Endothelial cell of umbilical vein (primary cell): ENCODE results near the gene STH. TPM values are rescaled to one million over a fixed set of nuclear protein-coding genes. Genes with fewer than 3 reads are reported as not detected.

Experiments
- BruUV-seq: library from RNA; stranded (reverse); fragments of 400-500 nt; replicated peaks from 2 replicates; lab custom pipeline; 2021; lab: Mats Ljungman, UMichigan
- CTCF ChIA-PET: fragments of 300-600, 350-600 bp; sonication (Branson Sonifier 250); formaldehyde crosslinking; loops from one replicate; lab custom pipeline; 2021; ENCODE audit warnings: antibody characterized with exemption, inconsistent platforms; lab: Charles Lee
- POLR2A ChIA-PET: fragments of 300-600, 350-600 bp; sonication (Branson Sonifier 250); formaldehyde crosslinking; loops from one replicate; lab custom pipeline; 2021; ENCODE audit warnings: antibody characterized with exemption, inconsistent platforms; lab: Charles Lee
- DNase-seq: peaks from one replicate; pipeline ENCODE4 v3.0.0-alpha.2; 2011; ENCODE audit warnings: low read depth, low spot score
- FAIRE-seq: peaks from 2 replicates; lab custom pipeline; 2011; peaks lifted over from hg19 to GRCh38; lab: Jason Lieb, UNC
- H2AFZ ChIP-seq: 2 replicates; pipeline ENCODE4 v1.6.0; 2012; ENCODE audit warnings: low read depth, low read length, control low read depth, inconsistent platforms
- H3K27ac ChIP-seq: 2 replicates; pipeline ENCODE4 v1.5.1; 2011; ENCODE audit warnings: low read depth, mild to moderate bottlenecking, control low read depth, low read length, moderate library complexity; ENCODE audit not compliant: insufficient read depth
- H3K27me3 ChIP-seq, 2 experiments: 2 replicates each; pipeline versions ENCODE4 v1.6.0 to v1.6.1; 2011; ENCODE audit warnings: low read length in 2 of 2, mixed read lengths in 1 of 2; ENCODE audit not compliant: control insufficient read depth in 2 of 2, insufficient read depth in 2 of 2
- H3K36me3 ChIP-seq, 2 experiments: 2 replicates in 1 of 2; 3 replicates in 1 of 2; pipeline ENCODE4 v1.5.1; 2011; ENCODE audit warnings: low read length in 2 of 2, mild to moderate bottlenecking in 1 of 2, moderate library complexity in 1 of 2; ENCODE audit not compliant: control insufficient read depth in 2 of 2, insufficient read depth in 2 of 2; ENCODE audit errors: extremely low read depth in 1 of 2
- H3K4me1 ChIP-seq: 3 replicates; pipeline ENCODE4 v1.5.1; 2011; ENCODE audit warnings: mild to moderate bottlenecking, low read length; ENCODE audit not compliant: control insufficient read depth, insufficient read depth; ENCODE audit errors: extremely low read depth
- H3K4me2 ChIP-seq: 2 replicates; pipeline ENCODE4 v1.6.1; 2011; ENCODE audit warnings: low read length, control low read depth, mixed read lengths; ENCODE audit not compliant: insufficient read depth
- H3K4me3 ChIP-seq, 3 experiments: fragments of 200-600 bp in 1 of 3; sonication (generic), shearing (Covaris generic) in 1 of 3; replicated peaks in 1 of 3; 2 replicates each; pipeline ENCODE4 v1.5.1; 2011 to 2016; ENCODE audit warnings: control low read depth in 3 of 3, low read length in 3 of 3, mild to moderate bottlenecking in 2 of 3, inconsistent platforms in 1 of 3, low read depth in 1 of 3, moderate library complexity in 1 of 3; ENCODE audit not compliant: insufficient read depth in 1 of 3
- H3K79me2 ChIP-seq: 2 replicates; pipeline ENCODE4 v1.6.0; 2012; ENCODE audit warnings: low read length, inconsistent platforms; ENCODE audit not compliant: control insufficient read depth, insufficient read depth
- H3K9ac ChIP-seq: replicated peaks from 2 replicates; pipeline ENCODE3; 2011; ENCODE audit warnings: low read length, control low read depth; ENCODE audit not compliant: insufficient read depth; ENCODE audit errors: extremely low read depth
- H3K9me1 ChIP-seq: replicated peaks from 3 replicates; pipeline ENCODE4 v1.6.0; 2011; ENCODE audit warnings: mild to moderate bottlenecking, low read length; ENCODE audit not compliant: control insufficient read depth, insufficient read depth; ENCODE audit errors: extremely low read depth
- H3K9me3 ChIP-seq: replicated peaks from 2 replicates; pipeline ENCODE4 v1.5.1; 2012; ENCODE audit warnings: low read length, inconsistent platforms; ENCODE audit not compliant: control insufficient read depth, insufficient read depth
- H4K20me1 ChIP-seq: replicated peaks from 2 replicates; pipeline ENCODE3; 2011; ENCODE audit warnings: mild to moderate bottlenecking, low read length; ENCODE audit not compliant: control insufficient read depth, insufficient read depth; ENCODE audit errors: extremely low read depth
- CTCF ChIP-seq, 2 donors: IDR thresholded peaks; 1 replicate in 1 of 2; 2 replicates in 1 of 2; pipeline ENCODE4 v1.5.1; 2011; ENCODE audit warnings: low read length in 2 of 2, mild to moderate bottlenecking in 2 of 2, moderate library complexity in 2 of 2, control low read depth in 1 of 2, inconsistent platforms in 1 of 2, low read depth in 1 of 2; ENCODE audit not compliant: insufficient read depth in 1 of 2; ENCODE audit errors: extremely low read depth in 1 of 2
- EZH2 ChIP-seq: IDR thresholded peaks from 2 replicates; pipeline ENCODE4 v1.6.1; 2012; ENCODE audit warnings: borderline replicate concordance, low read depth, mild to moderate bottlenecking, moderate library complexity, low read length, inconsistent platforms; ENCODE audit not compliant: severe bottlenecking
- FOS ChIP-seq: IDR thresholded peaks from 2 replicates; pipeline ENCODE4 v1.6.1; 2011; ENCODE audit warnings: mild to moderate bottlenecking, low read length, moderate library complexity, borderline replicate concordance; ENCODE audit not compliant: insufficient read depth
- GATA2 ChIP-seq: IDR thresholded peaks from 2 replicates; pipeline ENCODE4 v1.7.0; 2011; ENCODE audit warnings: low read depth, mild to moderate bottlenecking, moderate library complexity, mixed read lengths, low read length; ENCODE audit not compliant: insufficient read length, insufficient read depth
- JUN ChIP-seq: IDR thresholded peaks from 2 replicates; pipeline ENCODE4 v1.6.1; 2011; ENCODE audit warnings: borderline replicate concordance, low read depth; ENCODE audit not compliant: insufficient read length, insufficient read depth
- MYC ChIP-seq: IDR thresholded peaks from one replicate; pipeline ENCODE4 v1.6.1; 2011; ENCODE audit warnings: mild to moderate bottlenecking, low read depth, low read length
- POLR2A ChIP-seq: IDR thresholded peaks from 2 replicates; pipeline ENCODE4 v1.6.1; 2012; ENCODE audit warnings: low read depth, mild to moderate bottlenecking, control low read depth, low read length
- POLR2AphosphoS5 ChIP-seq: IDR thresholded peaks from 2 replicates; pipeline ENCODE4 v1.6.1; 2012; ENCODE audit warnings: low read depth, mild to moderate bottlenecking, control low read depth, low read length, moderate library complexity; ENCODE audit not compliant: insufficient read depth
- dilution Hi-C: fragments of 300-500 bp; cut with MboI; formaldehyde crosslinking; loops from one replicate; pipeline ENCODE4 v1.15.0; 2019; ENCODE audit warnings: low sequenced_read_pairs; ENCODE audit not compliant: extremely low pct_ligation_motif_present
- intact Hi-C: fragments of 100-400 bp; cut with micrococcal nuclease; formaldehyde crosslinking; loops from one replicate; pipeline ENCODE4 v1.10.0; 2022
- polyA plus RNA-seq, 4 experiments: library from polyadenylated mRNA; depleted of rRNA in 3 of 4; stranded (reverse) in 3 of 4; unstranded in 1 of 4; fragments of >200 nt; gene quantifications; 2 replicates each; pipeline versions ENCODE4 v1.2.1 to v1.2.3, GENCODE V29; 2011 to 2012; ENCODE audit warnings: missing spikeins in 1 of 4
- total RNA-seq: library from RNA; stranded (reverse); gene quantifications from 2 replicates; pipeline ENCODE4 v1.2.3, GENCODE V29; 2021
- TF ChIP-seq, protein P1 (sequence below): IDR thresholded peaks from 2 replicates; pipeline ENCODE4 v1.6.1; 2011; ENCODE audit not compliant: insufficient read depth, insufficient read length

Gene STH
- total and polyA plus RNA-seq, 2 donors (not counting 3 experiments of a cell fraction or from before 2014, with no cell fraction given), result not detected

DNA sequence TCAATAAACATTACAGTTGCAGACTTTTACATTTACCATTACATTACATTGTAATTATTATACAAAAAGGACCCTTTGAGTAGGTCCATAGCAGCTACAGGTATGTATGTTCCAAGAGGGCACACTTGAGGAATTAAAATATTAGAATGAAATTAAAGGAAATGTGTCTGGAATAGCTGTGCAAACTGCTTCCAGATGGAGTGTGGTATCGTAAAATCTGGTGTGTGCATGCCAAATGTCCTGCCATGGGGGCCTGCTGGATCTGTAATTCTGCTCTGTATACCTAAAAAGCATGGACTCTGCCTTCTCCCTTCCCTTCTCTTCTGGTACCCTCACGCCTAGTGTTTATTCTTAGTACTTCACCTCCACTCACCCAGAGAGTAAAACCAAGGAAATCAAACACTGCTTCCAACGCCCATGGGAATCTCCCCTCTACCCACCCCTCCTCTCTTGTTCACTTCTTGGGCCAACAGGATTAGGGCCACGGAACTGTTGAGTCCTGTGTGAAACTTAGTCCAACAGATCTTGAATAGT, 38.7 kb downstream of the STH start:
- no peaks in the 10 kb centered on the region for H3K9me1 ChIP-seq
- BruUV-seq, result no TSS peak

More for the DNA sequence above, 38.7 kb downstream of the STH start:
- TF ChIP-seq, protein P1, sequence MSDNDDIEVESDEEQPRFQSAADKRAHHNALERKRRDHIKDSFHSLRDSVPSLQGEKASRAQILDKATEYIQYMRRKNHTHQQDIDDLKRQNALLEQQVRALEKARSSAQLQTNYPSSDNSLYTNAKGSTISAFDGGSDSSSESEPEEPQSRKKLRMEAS, result no peak
- no peak for TF ChIP-seq JUN
- no peak for TF ChIP-seq EZH2
- no peak for TF ChIP-seq GATA2
- TF ChIP-seq POLR2AphosphoS5, result no peak
- no peak for TF ChIP-seq FOS
- no peak for TF ChIP-seq CTCF (IDR thresholded peaks at IDR 0.05; ENCODE audit: extremely low read depth in 1 of 2, insufficient read depth in 1 of 2, low read depth in 1 of 2, low read length in 2 of 2)
- TF ChIP-seq MYC, result no peak
- no peak for TF ChIP-seq POLR2A
- H3K4me1 ChIP-seq, result no peaks in the 10 kb centered on the region
- no peak overlapping the region for H3K4me3 ChIP-seq
- no peak overlapping the region for H3K4me2 ChIP-seq
- H3K27ac ChIP-seq, result no peak overlapping the region
- no peaks in the 10 kb centered on the region for H3K79me2 ChIP-seq
- ChIA-PET POLR2A (no interaction called here), CTCF (interaction anchor here (2.8 to 6.5 kb wide), 2 partner anchors 155 to 175 kb away, joined by 13 to 33 read pairs; partner anchors contain the start of gene KANSL1)
- dilution Hi-C loops (no loop called here), intact Hi-C loops (no loop called here)
- DNase-seq (no peak), FAIRE-seq (no peak)
- no peak overlapping the region for H3K9ac ChIP-seq
- no peak overlapping the region for H2AFZ ChIP-seq
- no peaks in the 10 kb centered on the region for H4K20me1 ChIP-seq
- H3K36me3 ChIP-seq, result peaks cover 26 to 39% of the 10 kb centered on the region in 2 experiments
- no peaks in the 10 kb centered on the region for H3K27me3 ChIP-seq
- H3K9me3 ChIP-seq, result no peaks in the 10 kb centered on the region
